Left ventricle myocardium superior (tissue), 1 donor: Measurements from ENCODE around the gene STXBP5L. TPM values are rescaled to one million over a fixed set of nuclear protein-coding genes. Genes with fewer than 3 reads are reported as not detected.
"Not testable (repeated sequence)": the region's sequence is repeated elsewhere in the genome, so short reads cannot be mapped to it uniquely, and the experiment has no call there.

Experiments
- ATAC-seq: fragments of 200-7000 bp; cut with Tn5 transposase; one replicate; pipeline ENCODE4 v1.9.1; 2020; ENCODE audit warnings: mild to moderate bottlenecking, moderate library complexity
- DNase-seq: peaks from one replicate; pipeline ENCODE4 v3.0.0-alpha.2; 2020
- intact Hi-C: fragments of 100-400 bp; cut with micrococcal nuclease; formaldehyde crosslinking; loops from one replicate; pipeline ENCODE4 v1.11.0; 2022
- total RNA-seq: library from RNA; stranded (reverse); fragmentation: NEBNext Ultra II Directional; extraction: Animal tissue kit (Norgen Biotek cat#: 25700); gene quantifications from one replicate; pipeline ENCODE4 v1.2.1, GENCODE V29; 2021
- donor health status: DM: no; HTN: yes; CAD: no; lungs with severe emphysema.

The STXBP5L gene
- total RNA-seq, 1 donor from 2014 or later, result not detected

- ATAC-seq (no peak), DNase-seq (no peak)
- intact Hi-C loops, result no loop called here
These were observed 77.2 kb downstream of the STXBP5L start for GRCh38 chr3:120985242-120985641.

GRCh38 chr3:120988994-120989393 is 81.0 kb downstream of the STXBP5L start:
- intact Hi-C loops, result no loop called here
- ATAC-seq (no peak), DNase-seq (no peak)

GRCh38 chr3:121018917-121019321 is 110.9 kb downstream of the STXBP5L start:
- DNase-seq, result peak; percentile 7
- intact Hi-C loops, result no loop called here
- no peak for ATAC-seq

GRCh38 chr3:121063628-121064027 is 155.6 kb downstream of the STXBP5L start:
- DNase-seq (no peak), ATAC-seq (no peak)
- intact Hi-C loops, result no loop called here

- DNase-seq (no peak), ATAC-seq (no peak)
- intact Hi-C loops, result no loop called here
These were observed 156.1 kb downstream of the STXBP5L start for GRCh38 chr3:121064121-121064520.

GRCh38 chr3:121072133-121072532 is 164.1 kb downstream of the STXBP5L start:
- peak; percentile 27 for DNase-seq
- peak; percentile 26 for ATAC-seq
- intact Hi-C loops, result no loop called here

- intact Hi-C loops, result no loop called here
- no peak for ATAC-seq
- no peak for DNase-seq
These were observed 165.0 kb downstream of the STXBP5L start for GRCh38 chr3:121073011-121073410.

- intact Hi-C loops, result no loop called here
- DNase-seq (no peak), ATAC-seq (no peak)
These were observed 167.2 kb downstream of the STXBP5L start for GRCh38 chr3:121075191-121075590.

- DNase-seq, intact Hi-C loops, ATAC-seq: not testable (repeated sequence)
These were observed 170.5 kb downstream of the STXBP5L start for GRCh38 chr3:121078378-121079101.

GRCh38 chr3:121096953-121097352 is 188.9 kb downstream of the STXBP5L start:
- DNase-seq (no peak), ATAC-seq (no peak)
- intact Hi-C loops, result no loop called here

- ATAC-seq, intact Hi-C loops: not testable (repeated sequence)
These were observed 203.1 kb downstream of the STXBP5L start for GRCh38 chr3:121111086-121111485.

GRCh38 chr3:121111914-121112612 is 204.1 kb downstream of the STXBP5L start:
- DNase-seq (no peak), ATAC-seq (no peak)
- intact Hi-C loops, result no loop called here

More at GRCh38 chr3:121111086-121111485, 203.1 kb downstream of the STXBP5L start:
- DNase-seq, result not testable (repeated sequence)

GRCh38 chr3:121126033-121126706 is 218.2 kb downstream of the STXBP5L start:
- DNase-seq (no peak), ATAC-seq (no peak)
- intact Hi-C loops, result no loop called here

GRCh38 chr3:121126707-121127035 is 218.7 kb downstream of the STXBP5L start:
- intact Hi-C loops, result no loop called here
- DNase-seq (no peak), ATAC-seq (no peak)

GRCh38 chr3:121152573-121152972 is 244.6 kb downstream of the STXBP5L start:
- ATAC-seq (no peak), DNase-seq (no peak)
- intact Hi-C loops, result no loop called here

GRCh38 chr3:121153851-121154250 is 245.8 kb downstream of the STXBP5L start:
- DNase-seq, result no peak
- intact Hi-C loops, result no loop called here
- no peak for ATAC-seq

GRCh38 chr3:121155028-121155427 is 247.0 kb downstream of the STXBP5L start:
- intact Hi-C loops, result no loop called here
- ATAC-seq, result no peak

GRCh38 chr3:121165397-121165837 is 257.4 kb downstream of the STXBP5L start:
- DNase-seq (no peak), ATAC-seq (no peak)
- intact Hi-C loops, result no loop called here

More at GRCh38 chr3:121155028-121155427, 247.0 kb downstream of the STXBP5L start:
- DNase-seq, result no peak

GRCh38 chr3:121167374-121168139 is 259.6 kb downstream of the STXBP5L start:
- ATAC-seq, result no peak
- intact Hi-C loops, result no loop called here
- no peak for DNase-seq
